ENCODE results near the gene P2RX2.
A peak's percentile ranks its signal among the peaks of the same experiment; 100 is the strongest.

P2RX2 gene

DNA sequence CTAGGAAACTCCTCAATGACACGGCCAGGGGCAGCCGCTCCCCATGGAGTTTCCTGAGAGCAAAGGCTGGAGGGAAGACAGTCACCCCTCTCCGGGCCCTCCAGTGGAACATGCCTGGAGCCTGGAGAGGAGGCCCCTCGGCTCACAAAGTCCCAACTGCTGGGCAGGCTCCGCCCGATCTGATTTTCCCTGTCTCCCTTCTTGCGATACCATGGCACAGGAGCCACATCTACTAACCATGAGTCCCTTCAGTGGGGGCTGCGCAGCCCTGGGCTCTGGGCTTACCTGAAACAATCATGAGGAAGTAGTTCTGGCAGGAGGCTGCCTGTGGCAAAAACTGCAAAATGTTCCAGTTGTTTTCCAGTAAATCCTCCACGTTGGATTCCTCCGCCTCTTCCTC lies 15.3 kb downstream of the P2RX2 start:
- TF ChIP-seq, protein P1, sequence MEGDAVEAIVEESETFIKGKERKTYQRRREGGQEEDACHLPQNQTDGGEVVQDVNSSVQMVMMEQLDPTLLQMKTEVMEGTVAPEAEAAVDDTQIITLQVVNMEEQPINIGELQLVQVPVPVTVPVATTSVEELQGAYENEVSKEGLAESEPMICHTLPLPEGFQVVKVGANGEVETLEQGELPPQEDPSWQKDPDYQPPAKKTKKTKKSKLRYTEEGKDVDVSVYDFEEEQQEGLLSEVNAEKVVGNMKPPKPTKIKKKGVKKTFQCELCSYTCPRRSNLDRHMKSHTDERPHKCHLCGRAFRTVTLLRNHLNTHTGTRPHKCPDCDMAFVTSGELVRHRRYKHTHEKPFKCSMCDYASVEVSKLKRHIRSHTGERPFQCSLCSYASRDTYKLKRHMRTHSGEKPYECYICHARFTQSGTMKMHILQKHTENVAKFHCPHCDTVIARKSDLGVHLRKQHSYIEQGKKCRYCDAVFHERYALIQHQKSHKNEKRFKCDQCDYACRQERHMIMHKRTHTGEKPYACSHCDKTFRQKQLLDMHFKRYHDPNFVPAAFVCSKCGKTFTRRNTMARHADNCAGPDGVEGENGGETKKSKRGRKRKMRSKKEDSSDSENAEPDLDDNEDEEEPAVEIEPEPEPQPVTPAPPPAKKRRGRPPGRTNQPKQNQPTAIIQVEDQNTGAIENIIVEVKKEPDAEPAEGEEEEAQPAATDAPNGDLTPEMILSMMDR (IDR thresholded peaks at IDR 0.05; ENCODE audit: low read depth, low read length): no peak
- in situ Hi-C loops (cut with HindIII; ENCODE audit: low sequenced_read_pairs): no loop called here
- DNase-seq (ENCODE audit: low read depth, low spot score): no peak
- H3K4me3 ChIP-seq (ENCODE audit: low read depth, low read length): no peak overlapping the region

DNA sequence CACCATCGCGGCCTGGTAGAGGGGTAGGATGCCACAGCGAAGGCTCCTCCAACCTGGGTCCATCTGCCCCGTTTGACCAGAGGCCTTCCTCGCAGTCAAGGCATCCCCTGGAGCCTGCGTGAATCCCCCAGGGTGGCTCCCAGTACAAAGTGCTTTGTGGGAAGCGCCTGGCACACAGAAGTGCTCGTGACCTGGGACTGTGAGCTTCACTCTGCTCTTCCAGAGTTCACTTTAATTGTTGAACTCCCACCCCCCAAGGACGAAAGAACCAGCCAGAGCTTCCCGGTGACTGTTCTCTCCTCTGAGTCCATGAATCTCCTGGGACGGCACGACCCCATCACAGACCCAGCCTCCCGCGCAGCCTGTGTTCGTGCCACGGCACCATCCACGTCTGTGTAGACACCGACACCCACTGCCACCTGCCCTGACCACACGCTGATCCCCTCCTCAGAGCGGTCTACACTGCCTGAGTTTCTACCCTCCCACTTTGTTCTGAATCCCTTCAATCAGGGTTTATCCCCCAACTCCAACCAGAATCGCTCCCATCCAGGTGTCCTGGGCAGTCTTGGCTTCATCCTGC lies 15.9 kb downstream of the P2RX2 start:
- in situ Hi-C loops (cut with HindIII; ENCODE audit: low sequenced_read_pairs): no loop called here
- no peak overlapping the region for H3K4me3 ChIP-seq (ENCODE audit: low read depth, low read length)
- TF ChIP-seq, protein P1 (IDR thresholded peaks at IDR 0.05; ENCODE audit: low read depth, low read length): no peak
- no peak for DNase-seq (ENCODE audit: low read depth, low spot score)

DNA sequence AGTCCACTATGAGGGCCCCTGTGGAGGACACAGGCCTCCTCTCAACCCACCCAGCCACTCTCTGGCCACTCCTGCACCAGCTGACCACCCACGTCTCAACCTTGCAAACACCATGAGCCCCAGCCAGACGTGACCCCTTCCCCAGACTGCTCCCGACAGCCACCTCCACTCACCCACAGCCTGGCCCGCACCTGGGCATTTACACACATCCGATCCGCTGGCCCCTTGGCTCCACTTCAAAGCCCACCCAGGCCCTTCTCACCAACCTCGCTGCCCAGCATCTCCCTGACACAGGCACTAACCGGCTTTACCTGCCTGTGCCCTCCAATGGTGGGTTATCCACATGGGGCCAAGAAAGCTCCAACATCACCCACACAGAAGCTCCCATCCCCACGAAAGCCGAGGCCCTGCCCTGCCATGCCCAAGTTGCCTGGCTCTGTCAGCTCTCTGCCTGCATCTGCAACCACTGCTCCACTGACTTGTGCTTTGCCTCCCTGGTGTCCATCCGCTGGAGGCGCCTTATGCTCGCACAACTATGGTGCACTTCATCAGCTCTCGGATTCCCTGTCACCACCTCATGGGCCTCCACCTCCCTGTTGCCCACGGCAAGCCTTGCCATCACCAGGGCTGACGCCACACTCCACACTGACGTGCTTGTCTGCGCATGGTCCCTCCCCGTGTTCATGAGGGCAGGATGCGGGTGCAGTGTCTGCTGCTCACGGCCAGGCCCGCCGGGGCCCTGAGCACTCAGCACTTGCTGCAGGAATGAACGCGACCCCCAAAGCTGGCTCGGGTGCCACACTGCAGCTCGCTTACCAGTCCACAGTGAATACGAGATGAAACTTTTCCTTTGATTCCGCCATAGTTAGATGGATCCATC lies 16.7 kb downstream of the P2RX2 start:
- TF ChIP-seq, protein P1 (IDR thresholded peaks at IDR 0.05; ENCODE audit: low read depth, low read length): no peak
- H3K4me3 ChIP-seq (ENCODE audit: low read depth, low read length): no peak overlapping the region
- in situ Hi-C loops (cut with HindIII; ENCODE audit: low sequenced_read_pairs): no loop called here
- no peak for DNase-seq (ENCODE audit: low read depth, low spot score)

DNA sequence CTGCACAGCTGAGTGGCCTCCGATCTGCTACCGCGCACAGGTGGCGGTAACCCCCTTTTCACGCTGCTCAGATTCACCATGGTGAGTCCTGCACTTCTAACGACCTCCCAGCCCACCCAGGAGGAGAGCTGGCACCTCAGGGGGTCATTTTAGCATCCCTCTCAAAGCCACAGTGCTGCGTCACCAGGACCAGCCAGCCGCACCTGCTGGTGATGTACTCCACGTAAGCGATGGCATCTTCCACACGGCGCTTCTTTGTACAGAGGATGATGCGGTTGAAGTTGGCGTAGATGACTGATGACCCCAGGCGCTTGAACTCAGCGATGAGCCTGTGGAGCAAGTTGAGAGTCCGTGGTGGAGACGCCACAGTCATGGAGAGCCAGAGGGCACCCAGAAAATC lies 19.2 kb downstream of the P2RX2 start:
- in situ Hi-C loops (cut with HindIII; ENCODE audit: low sequenced_read_pairs): no loop called here
- DNase-seq (ENCODE audit: low read depth, low spot score): no peak
- TF ChIP-seq, protein P1 (IDR thresholded peaks at IDR 0.05; ENCODE audit: low read depth, low read length): no peak
- no peak overlapping the region for H3K4me3 ChIP-seq (ENCODE audit: low read depth, low read length)

DNA sequence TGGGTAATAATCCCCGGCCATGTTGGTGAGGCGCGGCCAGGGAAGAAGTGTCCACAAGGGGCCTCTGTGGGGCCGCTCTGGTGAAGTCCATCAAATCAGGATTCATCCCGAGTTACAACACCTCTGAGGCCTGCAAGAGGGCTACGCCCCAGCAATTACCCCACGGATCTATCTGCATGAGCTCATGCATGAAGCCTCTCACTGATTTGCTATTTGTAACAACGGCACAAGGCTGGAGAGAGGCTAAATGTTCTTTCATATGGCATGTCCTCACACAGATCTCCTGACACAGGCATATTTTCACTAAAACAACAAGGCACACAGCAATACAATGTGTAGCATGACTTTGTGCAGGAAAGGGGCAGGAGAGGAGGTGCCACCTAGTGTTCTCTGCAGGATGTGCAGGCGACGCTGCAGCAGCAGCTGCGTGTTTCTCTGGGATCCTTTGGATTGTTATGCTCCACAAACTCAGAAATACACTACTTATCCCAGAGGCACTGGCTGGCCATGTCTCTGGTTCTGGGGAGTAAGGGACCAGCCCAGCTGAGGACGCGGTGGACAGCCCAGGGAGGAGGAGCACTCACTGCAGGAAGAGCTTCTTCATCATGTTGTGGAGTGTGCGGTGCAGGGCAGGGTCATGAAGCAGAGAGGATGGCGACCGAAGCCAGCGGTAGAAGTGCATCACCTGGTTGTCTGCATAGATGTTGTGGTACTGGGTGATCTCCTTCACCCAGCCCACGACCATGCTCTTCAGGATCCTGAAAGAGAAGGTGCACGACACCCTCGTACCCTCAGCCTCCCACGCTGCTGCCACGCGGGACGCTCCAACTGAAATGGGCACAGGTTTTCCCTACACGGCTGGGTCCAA lies 20.2 kb downstream of the P2RX2 start:
- TF ChIP-seq, protein P1 (IDR thresholded peaks at IDR 0.05; ENCODE audit: low read depth, low read length): peak; percentile 95
- peak; percentile 51 for DNase-seq (ENCODE audit: low read depth, low spot score)
- in situ Hi-C loops (cut with HindIII; ENCODE audit: low sequenced_read_pairs): no loop called here
- no peak overlapping the region for H3K4me3 ChIP-seq (ENCODE audit: low read depth, low read length)

DNA sequence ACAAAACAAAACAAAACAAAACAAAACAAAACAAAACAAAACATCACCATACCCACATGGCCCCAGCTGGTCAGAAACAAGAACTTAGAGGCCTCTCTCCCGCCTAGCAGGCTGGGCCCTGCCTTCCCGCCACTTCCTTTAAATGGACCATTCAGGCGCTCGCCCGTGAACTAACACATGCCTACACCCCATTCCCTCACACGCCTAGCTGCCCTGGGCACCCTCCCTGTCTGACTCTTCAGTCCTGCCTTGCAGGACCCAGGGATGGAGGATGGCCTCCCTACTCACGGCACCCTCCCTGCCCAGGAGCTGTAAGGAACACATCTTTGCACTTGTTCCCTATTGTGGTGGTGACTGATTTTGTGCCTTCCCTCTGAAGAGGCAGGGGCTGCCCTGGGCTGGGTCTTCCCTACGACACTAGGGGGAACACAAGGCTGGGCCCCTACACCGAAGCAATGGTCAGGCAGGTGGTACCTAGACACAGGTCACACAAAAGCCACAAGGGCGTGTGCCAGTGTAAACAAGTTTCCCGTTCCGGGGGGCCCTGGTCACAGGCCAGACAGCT lies 21.5 kb downstream of the P2RX2 start:
- in situ Hi-C loops (cut with HindIII; ENCODE audit: low sequenced_read_pairs): no loop called here
- no peak overlapping the region for H3K4me3 ChIP-seq (ENCODE audit: low read depth, low read length)
- DNase-seq (ENCODE audit: low read depth, low spot score): no peak
- TF ChIP-seq, protein P1 (IDR thresholded peaks at IDR 0.05; ENCODE audit: low read depth, low read length): no peak
